HepG2 (cell line): Measurements from ENCODE around the gene SLC24A4. TPM values are rescaled to one million over a fixed set of nuclear protein-coding genes. Genes with fewer than 3 reads are reported as not detected.

Experiments used
- ATAC-seq: fragments of 200-7000 bp; cut with Tn5 transposase; 3 replicates; pipeline ENCODE4 v1.9.1; 2020; ENCODE audit warnings: mild to moderate bottlenecking, moderate library complexity
- BruUV-seq: library from RNA; stranded (reverse); fragments of 400-500 nt; replicated peaks from 2 replicates; lab custom pipeline; 2021; lab: Mats Ljungman, UMichigan
- CTCF ChIA-PET: fragments of 300-600 bp; formaldehyde crosslinking; extraction: SDS; loops from one replicate; lab custom pipeline; 2021; ENCODE audit warnings: low total read pairs, inconsistent platforms, low intra/inter-chr PET ratio; lab: Yijun Ruan, JAX
- POLR2A ChIA-PET: fragments of 350-600 bp; sonication (Branson Sonifier 250); formaldehyde crosslinking; loops from one replicate; lab custom pipeline; 2020; ENCODE audit warnings: antibody characterized with exemption, inconsistent platforms; lab: Yijun Ruan, JAX
- DNase-seq: peaks from one replicate; pipeline ENCODE4 v3.0.0-alpha.2; 2015; ENCODE audit warnings: low spot score
- FAIRE-seq: peaks from 3 replicates; lab custom pipeline; 2011; peaks lifted over from hg19 to GRCh38; lab: Jason Lieb, UNC
- H2AFZ ChIP-seq: one replicate; pipeline ENCODE4 v1.6.1; 2011; ENCODE audit warnings: low read length, inconsistent platforms
- H3K27ac ChIP-seq: fragments of 300-600 bp; 3 replicates; pipeline ENCODE4 v1.8.0; 2011; ENCODE audit warnings: mixed run types, mild to moderate bottlenecking, mixed read lengths, low read length, inconsistent platforms; ENCODE audit not compliant: insufficient read depth; ENCODE audit errors: extremely low read length
- H3K27me3 ChIP-seq, 2 experiments: fragments of 200-600 bp in 1 of 2; 2 replicates in 1 of 2; 3 replicates in 1 of 2; pipeline versions ENCODE4 v1.6.0 to v1.8.0; 2011; ENCODE audit warnings: low read length in 2 of 2, mild to moderate bottlenecking in 2 of 2, moderate library complexity in 2 of 2, inconsistent platforms in 1 of 2; ENCODE audit not compliant: insufficient read depth in 2 of 2, control insufficient read depth in 1 of 2
- H3K36me3 ChIP-seq, 2 experiments: fragments of 200-600 bp in 1 of 2; replicated peaks in 1 of 2; 2 replicates in 1 of 2; 3 replicates in 1 of 2; pipeline versions ENCODE4 v1.5.1 to v1.8.0; 2011; ENCODE audit warnings: low read length in 2 of 2, inconsistent platforms in 1 of 2; ENCODE audit not compliant: insufficient read depth in 2 of 2, control insufficient read depth in 1 of 2
- H3K4me1 ChIP-seq: 2 replicates; pipeline ENCODE4 v1.5.1; 2012; ENCODE audit warnings: low read length, inconsistent platforms; ENCODE audit not compliant: insufficient read depth
- H3K4me2 ChIP-seq: 2 replicates; pipeline ENCODE4 v1.6.0; 2011; ENCODE audit warnings: low read depth, low read length, inconsistent platforms
- H3K4me3 ChIP-seq, 3 experiments: fragments of 200-600 bp in 1 of 3; sonication (generic), shearing (Covaris generic) in 1 of 3; replicated peaks in 1 of 3; 2 replicates each; pipeline ENCODE4 v1.5.1; 2011 to 2016; ENCODE audit warnings: low read length in 3 of 3, inconsistent platforms in 2 of 3, low read depth in 2 of 3, mild to moderate bottlenecking in 2 of 3, control low read depth in 1 of 3, mixed read lengths in 1 of 3; ENCODE audit not compliant: insufficient read depth in 1 of 3
- H3K79me2 ChIP-seq: one replicate; pipeline ENCODE4 v1.6.1; 2011; ENCODE audit warnings: low read length, inconsistent platforms; ENCODE audit not compliant: insufficient read depth
- H3K9ac ChIP-seq: 2 replicates; pipeline ENCODE4 v1.6.0; 2011; ENCODE audit warnings: mild to moderate bottlenecking, low read depth, low read length, inconsistent platforms; ENCODE audit not compliant: insufficient read depth
- H3K9me3 ChIP-seq: 2 replicates; pipeline ENCODE4 v1.5.1; 2012; ENCODE audit warnings: mild to moderate bottlenecking, low read length
- H4K20me1 ChIP-seq: 2 replicates; pipeline ENCODE4 v1.6.0; 2011; ENCODE audit warnings: inconsistent platforms, mild to moderate bottlenecking, low read length, moderate library complexity; ENCODE audit not compliant: insufficient read depth
- EEA1 ChIP-seq: sonication (generic); formaldehyde crosslinking; IDR thresholded peaks from 2 replicates; pipeline ENCODE4 v1.5.1; 2020; ENCODE audit warnings: mild to moderate bottlenecking, missing genetic modification reagents, borderline replicate concordance
- HOXD1 ChIP-seq: sonication (generic); formaldehyde crosslinking; IDR thresholded peaks from 2 replicates; pipeline ENCODE4 v1.5.0; 2020; ENCODE audit warnings: missing genetic modification reagents
- KDM6A ChIP-seq: IDR thresholded peaks from 2 replicates; pipeline ENCODE4 v1.6.1; 2016; ENCODE audit warnings: low read depth
- MAFF ChIP-seq: IDR thresholded peaks from 2 replicates; pipeline ENCODE4 v1.6.1; 2011; ENCODE audit warnings: low read depth, low read length, improper control_type of control experiment
- MAFK ChIP-seq, 2 experiments: IDR thresholded peaks in 1 of 2; conservative IDR thresholded peaks in 1 of 2; 2 replicates each; pipeline ENCODE4 v1.6.1; 2011; ENCODE audit warnings: improper control_type of control experiment in 2 of 2, low read length in 2 of 2
- NR2F1 ChIP-seq, 2 experiments: fragments of 450-650 bp in 1 of 2; formaldehyde crosslinking in 1 of 2; IDR thresholded peaks; 2 replicates each; pipeline versions ENCODE4 v1.5.0 to v1.6.1; 2016 to 2020; ENCODE audit warnings: mild to moderate bottlenecking in 1 of 2, missing compliant biosample characterization in 1 of 2, missing genetic modification reagents in 1 of 2, moderate library complexity in 1 of 2
- ZBTB25 ChIP-seq: IDR thresholded peaks from 2 replicates; pipeline ENCODE4 v1.6.1; 2018; ENCODE audit warnings: missing genetic modification reagents
- ZFP41 ChIP-seq: sonication (generic); formaldehyde crosslinking; IDR thresholded peaks from 2 replicates; pipeline ENCODE4 v1.4.0; 2020; ENCODE audit warnings: mild to moderate bottlenecking, missing genetic modification reagents, borderline replicate concordance
- ZNF432 ChIP-seq: sonication (generic); formaldehyde crosslinking; IDR thresholded peaks from 2 replicates; pipeline ENCODE4 v1.5.0; 2020; ENCODE audit warnings: missing genetic modification reagents, mild to moderate bottlenecking, borderline replicate concordance
- ZNF746 ChIP-seq: sonication (generic); formaldehyde crosslinking; IDR thresholded peaks from 2 replicates; pipeline ENCODE4 v1.8.0; 2022; ENCODE audit warnings: mild to moderate bottlenecking, missing genetic modification reagents
- WGBS: methylation state at CpG from one replicate; pipeline ENCODE4 v1.1.6; 2017; ENCODE audit warnings: low lambda C conversion rate; 5-methylcytosine and 5-hydroxymethylcytosine counted together
- in situ Hi-C: cut with HindIII; loops from 2 replicates; pipeline ENCODE4 v1.10.0; 2017; ENCODE audit warnings: low pct_unique_long_range_greater_than_20kb; ENCODE audit not compliant: extremely low pct_ligation_motif_present
- intact Hi-C: fragments of 100-400 bp; cut with micrococcal nuclease; formaldehyde crosslinking; loops from one replicate; pipeline ENCODE4 v1.10.0; 2022; ENCODE audit not compliant: unreplicated experiment
- polyA plus RNA-seq, 8 experiments: library from polyadenylated mRNA; depleted of rRNA in 3 of 8; stranded (reverse) in 7 of 8; unstranded in 1 of 8; fragments of >200 nt; fragmentation: Illumina TruSeq in 4 of 8; extraction: Trizol in 4 of 8; gene quantifications; 2 replicates each; pipeline versions ENCODE4 v1.2.1 to v1.2.3, GENCODE V29; 2011 to 2016; ENCODE audit warnings: low read depth in 4 of 8, missing spikeins in 1 of 8, mixed read lengths in 1 of 8; ENCODE audit not compliant: insufficient read depth in 1 of 8
- total RNA-seq, 5 experiments: library from RNA; depleted of rRNA; stranded (reverse); fragments of >200 nt; fragmentation: Illumina TruSeq; extraction: Trizol; gene quantifications; 2 replicates each; pipeline ENCODE4 v1.2.3, GENCODE V29; 2016; ENCODE audit warnings: low read depth in 1 of 5
- TF ChIP-seq, protein P1 (sequence below): sonication (generic); formaldehyde crosslinking; IDR thresholded peaks from 2 replicates; pipeline ENCODE4 v1.5.1; 2020; ENCODE audit warnings: missing genetic modification reagents, mild to moderate bottlenecking, borderline replicate concordance

SLC24A4 gene
- total and polyA plus RNA-seq, 2 of the 13 experiments (the other 11 are each of a cell fraction or from before 2014, with no cell fraction given) = not detected

DNA sequence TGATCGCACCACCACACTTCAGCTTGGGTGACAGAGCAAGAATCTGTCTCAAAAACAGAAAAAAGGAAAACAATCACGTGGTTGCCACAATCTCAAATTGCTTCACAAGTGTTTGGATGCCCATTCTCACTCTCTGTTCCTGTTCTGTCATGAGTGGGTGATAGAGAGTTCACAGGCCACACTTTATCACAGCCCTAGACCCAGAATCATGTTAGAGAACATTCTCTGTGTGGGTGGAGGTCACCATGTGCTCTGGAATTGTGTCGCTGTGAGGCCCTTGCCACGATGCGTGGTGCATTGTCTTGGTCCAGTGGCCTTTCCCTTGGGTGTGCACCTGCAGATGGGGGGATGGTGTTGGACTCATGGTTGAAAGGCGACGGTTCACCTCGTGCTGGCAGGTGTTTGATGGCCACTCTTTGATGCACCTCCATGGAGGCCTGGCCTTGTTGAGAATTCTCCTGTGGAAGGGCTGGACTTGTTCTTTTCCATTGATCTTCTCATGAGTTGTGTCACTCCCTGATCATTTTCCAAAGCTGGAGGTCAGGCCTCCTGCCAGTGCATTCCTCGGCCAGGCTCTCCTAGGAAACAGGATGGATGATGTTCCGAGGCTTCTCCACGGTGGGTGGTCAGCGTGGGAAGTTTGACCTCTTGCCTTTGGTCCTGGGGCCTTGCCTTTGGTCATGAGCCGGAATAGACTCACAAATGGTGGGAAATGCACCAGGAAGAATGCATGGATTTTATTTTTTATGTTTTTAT is 91.9 kb downstream of the SLC24A4 start:
- Histone ChIP-seq H3K27ac (no peak overlapping the region), H2AFZ (no peak overlapping the region), H3K4me3 (no peak overlapping the region), H3K79me2 (no peaks in the 10 kb centered on the region), H3K4me1 (no peaks in the 10 kb centered on the region), H3K27me3 (peaks cover under 1 to 11% of the 10 kb centered on the region in 2 experiments; a peak in 1 of 5 replicates), H3K4me2 (no peak overlapping the region), H3K9me3 (no peaks in the 10 kb centered on the region), H4K20me1 (no peaks in the 10 kb centered on the region), H3K36me3 (no peaks in the 10 kb centered on the region), H3K9ac (no peak overlapping the region)
- intact Hi-C loops = no loop called here
- no peak for ATAC-seq
- in situ Hi-C loops = no loop called here
- no TSS peak for BruUV-seq
- TF ChIP-seq, protein P1, sequence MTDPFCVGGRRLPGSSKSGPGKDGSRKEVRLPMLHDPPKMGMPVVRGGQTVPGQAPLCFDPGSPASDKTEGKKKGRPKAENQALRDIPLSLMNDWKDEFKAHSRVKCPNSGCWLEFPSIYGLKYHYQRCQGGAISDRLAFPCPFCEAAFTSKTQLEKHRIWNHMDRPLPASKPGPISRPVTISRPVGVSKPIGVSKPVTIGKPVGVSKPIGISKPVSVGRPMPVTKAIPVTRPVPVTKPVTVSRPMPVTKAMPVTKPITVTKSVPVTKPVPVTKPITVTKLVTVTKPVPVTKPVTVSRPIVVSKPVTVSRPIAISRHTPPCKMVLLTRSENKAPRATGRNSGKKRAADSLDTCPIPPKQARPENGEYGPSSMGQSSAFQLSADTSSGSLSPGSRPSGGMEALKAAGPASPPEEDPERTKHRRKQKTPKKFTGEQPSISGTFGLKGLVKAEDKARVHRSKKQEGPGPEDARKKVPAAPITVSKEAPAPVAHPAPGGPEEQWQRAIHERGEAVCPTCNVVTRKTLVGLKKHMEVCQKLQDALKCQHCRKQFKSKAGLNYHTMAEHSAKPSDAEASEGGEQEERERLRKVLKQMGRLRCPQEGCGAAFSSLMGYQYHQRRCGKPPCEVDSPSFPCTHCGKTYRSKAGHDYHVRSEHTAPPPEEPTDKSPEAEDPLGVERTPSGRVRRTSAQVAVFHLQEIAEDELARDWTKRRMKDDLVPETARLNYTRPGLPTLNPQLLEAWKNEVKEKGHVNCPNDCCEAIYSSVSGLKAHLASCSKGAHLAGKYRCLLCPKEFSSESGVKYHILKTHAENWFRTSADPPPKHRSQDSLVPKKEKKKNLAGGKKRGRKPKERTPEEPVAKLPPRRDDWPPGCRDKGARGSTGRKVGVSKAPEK (CRISPR knock-in tag) = no peak
- no peak for TF ChIP-seq ZNF432 (CRISPR knock-in tag)
- ChIA-PET POLR2A (no interaction called here), CTCF (no interaction called here)
- no peak for FAIRE-seq
- DNase-seq = no peak
- WGBS = 19% methylated on average over 12 of the region's 13 CpGs

DNA sequence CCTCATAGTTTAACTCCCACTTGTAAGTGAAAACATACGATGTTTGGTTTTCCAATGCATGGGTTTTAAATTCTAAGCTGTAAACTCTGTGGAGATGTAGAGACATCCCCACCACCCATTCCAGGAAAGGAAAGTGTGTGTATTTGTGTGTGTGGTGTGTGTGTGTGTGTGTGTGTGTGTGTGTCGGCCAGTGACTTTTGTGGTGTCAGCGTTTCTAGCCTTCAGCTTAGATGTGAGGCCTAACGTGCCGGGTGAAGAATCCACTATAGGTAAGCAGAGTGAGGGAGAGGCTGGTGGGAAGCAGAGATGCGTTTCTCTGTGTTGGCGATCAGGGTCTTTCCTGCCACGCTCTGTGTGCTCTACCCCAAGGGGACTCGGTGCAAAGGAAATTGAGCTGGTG is 93.0 kb downstream of the SLC24A4 start:
- H3K4me1 ChIP-seq = no peaks in the 10 kb centered on the region
- FAIRE-seq (no peak), ATAC-seq (no peak), DNase-seq (no peak)
- H3K9me3 ChIP-seq = no peaks in the 10 kb centered on the region
- no peaks in the 10 kb centered on the region for H4K20me1 ChIP-seq
- no peak overlapping the region for H3K4me2 ChIP-seq
- ChIA-PET POLR2A (no interaction called here), CTCF (no interaction called here)
- no TSS peak for BruUV-seq
- in situ Hi-C loops (no loop called here), intact Hi-C loops (no loop called here)
- H2AFZ ChIP-seq = no peak overlapping the region
- H3K27ac ChIP-seq = no peak overlapping the region
- no peak overlapping the region for H3K4me3 ChIP-seq
- H3K79me2 ChIP-seq = no peaks in the 10 kb centered on the region
- H3K27me3 ChIP-seq = peaks cover 1 to 11% of the 10 kb centered on the region in 2 experiments; a peak in 1 of 5 replicates
- no peak overlapping the region for H3K9ac ChIP-seq
- no peaks in the 10 kb centered on the region for H3K36me3 ChIP-seq
- WGBS = 53% methylated on average over 9 of the region's 9 CpGs
- TF ChIP-seq ZNF746 (CRISPR knock-in tag) (no peak), MAFF (peak; percentile 50; the same call in 1 of the 2 replicates), EEA1 (CRISPR knock-in tag) (no peak), ZFP41 (CRISPR knock-in tag) (no peak), MAFK (conservative IDR thresholded peaks at IDR 0.05 in 1 of 2, IDR thresholded peaks at IDR 0.05 in 1 of 2; ENCODE audit: low read length in 2 of 2) (peak; percentile 48 to 79; a peak in 3 of 4 replicates), KDM6A (CRISPR knock-in tag) (no peak), NR2F1 (CRISPR knock-in tag; IDR thresholded peaks at IDR 0.05) (no peak), ZBTB25 (CRISPR knock-in tag) (no peak), HOXD1 (CRISPR knock-in tag) (no peak)
